HG03175 (cell line): ENCODE results near the gene IL36B.

ENCODE experiments used
- ATAC-seq: cut with Tn5 transposase; IDR thresholded peaks from one replicate; pipeline ENCODE4 v1.9.1; 2021; ENCODE audit warnings: mild to moderate bottlenecking, moderate library complexity; ENCODE audit not compliant: unreplicated experiment

IL36B gene

DNA sequence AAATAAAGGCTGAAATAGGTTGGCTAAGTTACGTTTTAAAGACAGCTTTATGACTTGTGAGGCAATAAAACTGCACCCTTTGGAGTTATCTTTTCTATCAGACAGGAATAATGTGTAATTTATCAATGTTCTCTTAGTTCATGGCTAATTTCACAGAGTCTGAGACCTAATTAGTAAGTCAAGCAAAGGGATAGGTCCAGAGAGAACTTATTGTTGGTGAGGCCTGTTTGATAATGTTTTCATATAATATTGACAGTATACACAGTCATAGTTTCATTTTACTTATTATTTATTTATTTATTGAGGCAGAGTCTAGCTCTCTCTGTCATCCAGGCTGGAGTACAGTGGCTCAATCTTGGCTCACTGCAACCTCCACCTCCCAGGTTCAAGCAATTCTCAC is 4.5 kb upstream of the IL36B start:
- ATAC-seq, result no peak

DNA sequence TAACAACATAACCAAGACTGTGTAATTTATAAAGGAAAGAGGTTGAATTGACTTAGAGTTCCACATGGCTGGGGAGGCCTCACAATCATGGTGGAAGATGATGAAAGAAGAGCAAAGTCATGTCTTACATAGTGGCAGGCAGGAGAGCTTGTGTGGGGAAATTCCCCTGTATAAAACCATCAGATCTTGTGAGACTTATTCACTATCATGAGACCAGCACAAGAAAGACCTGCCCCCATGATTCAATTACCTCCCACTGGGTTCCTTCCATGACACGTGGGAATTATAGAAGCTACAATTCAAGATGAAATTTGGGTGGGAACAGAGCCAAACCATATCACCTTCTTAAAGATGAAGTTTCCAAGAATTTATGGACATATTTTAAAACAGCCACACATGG is 3.9 kb upstream of the IL36B start:
- ATAC-seq, result no peak

DNA sequence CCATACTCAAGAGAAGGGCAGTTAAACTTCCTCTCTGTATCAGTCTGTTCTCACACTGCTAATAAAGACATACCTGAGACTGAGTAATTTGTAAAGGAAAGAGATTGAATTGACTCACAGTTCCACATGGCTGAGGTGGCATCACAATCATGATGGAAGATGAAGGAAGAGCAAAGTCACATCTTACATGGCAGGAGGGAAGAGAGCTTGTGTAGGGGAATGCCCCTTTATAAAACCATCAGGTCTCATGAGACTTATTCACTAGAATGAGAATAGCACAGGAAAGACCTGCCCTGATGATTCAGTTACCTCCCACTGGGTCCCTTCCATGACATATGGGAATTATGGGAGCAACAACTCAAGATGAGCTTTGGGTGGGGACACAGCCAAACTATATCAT is 1.4 kb upstream of the IL36B start:
- ATAC-seq, result no peak

DNA sequence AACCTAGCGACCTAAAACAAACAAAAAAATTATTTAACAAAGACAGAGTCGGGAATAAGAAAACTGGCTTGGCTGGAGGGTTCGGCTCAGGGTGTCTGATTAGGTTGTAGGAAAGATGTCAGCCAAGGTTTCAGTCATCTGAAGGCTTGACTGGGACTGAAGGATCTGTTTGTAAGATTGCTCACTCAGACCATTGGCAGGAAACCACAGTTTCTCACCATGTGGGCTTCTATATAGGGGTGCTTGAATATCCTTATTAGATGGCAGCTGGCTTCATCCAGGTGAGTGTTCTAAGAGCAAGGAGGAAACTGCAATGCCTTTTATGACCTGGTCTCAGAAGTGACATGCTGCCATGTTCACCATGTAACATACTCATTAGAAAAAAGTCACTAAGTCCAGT is 999 bp upstream of the IL36B start:
- ATAC-seq, result no peak

DNA sequence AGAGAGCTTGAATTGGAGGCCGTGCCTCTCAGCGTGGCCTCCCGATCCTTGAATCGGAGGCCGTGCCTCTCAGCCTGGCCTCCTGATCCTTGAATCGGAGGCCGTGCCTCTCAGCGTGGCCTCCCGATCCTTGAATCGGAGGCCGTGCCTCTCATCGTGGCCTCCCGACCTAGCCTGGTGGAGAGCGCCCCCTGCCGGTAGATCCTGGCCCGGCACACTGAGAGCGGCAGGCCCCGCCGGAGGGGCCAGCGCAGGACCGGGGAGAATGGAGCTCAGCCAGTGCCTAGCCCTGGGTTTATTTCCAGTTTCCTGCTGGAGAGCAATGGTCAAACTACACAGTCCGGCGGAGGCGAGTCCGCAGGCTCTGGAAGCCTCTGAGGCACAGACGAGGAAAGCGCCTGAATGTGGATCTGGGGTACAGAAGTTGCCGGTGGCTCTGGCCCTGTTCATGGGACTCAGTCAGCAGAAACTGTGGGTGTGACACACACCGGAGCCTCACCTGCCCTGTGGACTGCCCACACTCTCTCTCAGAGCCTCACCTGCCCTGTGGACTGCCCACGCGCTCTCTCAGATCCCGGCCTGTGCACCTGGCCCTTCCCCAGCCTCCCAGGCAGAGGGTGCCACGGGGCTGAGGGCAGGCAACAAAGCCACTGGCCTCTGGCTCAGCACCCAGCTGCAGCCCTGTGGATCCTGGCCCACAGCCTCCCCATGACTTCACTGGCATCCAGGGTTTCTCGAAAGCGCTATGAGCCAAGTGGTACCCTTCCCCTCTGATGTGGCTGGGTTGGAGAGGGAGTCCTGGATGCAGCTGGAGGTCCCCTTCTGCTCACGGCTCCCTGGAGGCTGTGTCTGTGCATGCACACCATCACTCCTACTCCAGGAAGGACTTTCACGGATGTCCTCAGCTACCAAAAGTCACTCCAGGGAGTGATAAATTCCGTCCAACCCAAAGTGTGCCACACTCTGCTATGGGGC is 1.5 kb downstream of the IL36B start:
- ATAC-seq, result no peak

DNA sequence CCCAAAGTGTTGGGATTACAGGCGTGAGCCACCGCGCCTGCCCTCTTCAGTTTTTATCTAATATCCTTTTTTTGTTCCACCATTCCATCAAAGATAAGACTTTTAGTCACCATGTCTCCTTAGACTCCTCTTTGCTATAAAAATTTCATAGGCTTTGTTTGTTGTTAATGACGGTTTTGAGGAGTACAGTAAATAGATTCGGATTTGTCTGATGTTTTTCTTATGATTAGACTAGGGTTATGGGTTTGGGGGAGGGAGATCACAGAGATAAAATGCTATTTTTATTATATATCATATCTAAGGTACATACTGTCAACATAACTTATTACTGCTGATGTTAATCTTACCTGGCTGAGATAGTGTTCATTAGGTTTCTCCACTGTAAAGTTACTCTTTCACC is 6.2 kb downstream of the IL36B start:
- ATAC-seq, result no peak

DNA sequence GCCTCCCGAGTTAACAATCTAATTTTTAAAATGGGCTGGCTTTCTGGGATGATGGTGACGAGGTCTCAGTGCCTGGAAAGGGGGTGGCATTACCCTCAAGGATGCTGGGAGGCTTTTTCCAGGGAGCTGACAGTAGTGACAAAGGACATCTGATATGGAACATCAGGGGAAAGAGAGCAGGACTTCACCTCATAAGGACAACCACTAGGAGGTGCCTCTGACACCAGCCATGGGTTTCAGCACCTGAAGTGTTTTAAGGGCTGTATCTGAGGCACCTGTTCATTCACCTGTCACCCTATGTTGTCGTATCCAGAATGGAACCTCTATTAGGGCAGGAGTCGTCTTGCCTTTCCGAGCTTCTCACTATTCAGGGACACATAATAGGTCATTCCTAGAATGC is 10.8 kb downstream of the IL36B start:
- no peak for ATAC-seq

DNA sequence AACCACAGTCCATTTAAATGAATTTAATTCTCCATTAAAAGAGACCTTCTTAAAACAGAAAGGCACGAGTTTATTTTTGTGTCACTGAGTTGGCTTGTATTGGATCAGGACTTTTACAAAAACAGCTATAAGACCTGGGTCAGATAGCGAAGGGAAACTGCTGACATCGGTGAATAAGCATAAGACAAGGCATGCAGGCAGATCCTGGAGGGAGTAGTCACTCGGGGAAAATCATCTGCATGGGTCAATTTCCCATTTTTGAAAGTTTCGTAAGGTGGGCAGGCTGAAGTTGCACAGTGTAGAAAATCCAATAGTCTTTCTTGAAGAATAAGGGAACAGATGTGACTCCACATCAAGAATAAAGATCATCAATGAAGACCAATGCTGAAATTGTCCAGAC is 12.9 kb downstream of the IL36B start:
- ATAC-seq, result no peak

DNA sequence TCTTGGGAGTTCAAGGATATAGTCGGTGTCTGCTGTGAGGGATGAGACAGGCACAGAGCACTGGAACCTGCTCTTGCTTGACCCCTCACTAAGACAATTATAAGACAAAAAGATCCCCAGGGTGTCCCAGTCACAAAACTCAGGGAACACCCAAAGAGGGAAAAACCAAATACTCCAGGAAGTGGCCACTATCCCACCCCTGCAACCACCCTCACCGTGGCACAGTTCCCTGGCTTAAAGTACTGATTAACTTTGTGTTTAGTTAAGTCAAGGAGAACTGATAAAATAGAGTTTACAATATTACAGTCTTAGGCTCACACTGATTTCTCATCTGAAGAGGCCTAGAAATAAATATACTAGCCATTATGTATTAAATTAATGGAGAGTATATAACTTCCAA is 13.5 kb downstream of the IL36B start:
- ATAC-seq, result no peak

DNA sequence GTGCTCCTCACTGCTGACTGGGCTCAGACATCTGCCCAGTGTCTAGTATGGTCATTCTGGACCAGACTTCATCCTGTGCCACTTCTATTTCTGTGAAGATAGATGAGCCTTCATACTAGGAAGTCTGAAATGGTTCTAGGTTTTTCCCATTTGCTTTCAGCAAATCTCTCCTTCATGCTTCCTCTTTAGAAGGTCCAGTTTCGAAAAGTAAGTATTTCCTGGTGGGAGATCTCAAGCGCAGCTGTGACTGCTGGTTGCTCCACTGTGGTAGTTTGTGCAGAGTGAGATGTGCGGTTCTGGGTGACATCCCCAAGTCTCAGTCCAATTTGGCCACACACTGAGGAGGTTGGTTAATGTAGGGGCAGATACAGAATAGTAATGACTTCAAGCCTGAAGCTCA is 14.4 kb downstream of the IL36B start:
- ATAC-seq, result no peak

DNA sequence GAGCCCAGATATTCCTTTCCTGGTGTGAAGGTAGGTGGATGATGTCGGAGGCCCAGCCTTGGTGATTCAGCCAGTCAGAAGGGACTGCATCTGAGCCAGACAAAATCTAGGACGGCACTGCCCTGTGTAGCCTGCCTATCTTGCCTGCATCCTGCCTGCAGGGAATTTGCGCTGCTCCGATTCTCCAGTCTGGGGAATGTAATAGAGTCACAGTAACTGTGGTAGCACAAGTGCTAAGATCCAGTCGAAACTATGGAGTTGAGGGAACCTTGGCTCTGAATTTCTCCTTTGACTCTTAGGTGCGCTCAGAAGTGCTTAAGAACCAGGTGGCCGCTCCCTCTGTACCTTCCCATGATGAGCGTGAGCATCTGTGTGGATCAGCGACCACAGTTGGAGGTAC is 15.9 kb downstream of the IL36B start:
- no peak for ATAC-seq

DNA sequence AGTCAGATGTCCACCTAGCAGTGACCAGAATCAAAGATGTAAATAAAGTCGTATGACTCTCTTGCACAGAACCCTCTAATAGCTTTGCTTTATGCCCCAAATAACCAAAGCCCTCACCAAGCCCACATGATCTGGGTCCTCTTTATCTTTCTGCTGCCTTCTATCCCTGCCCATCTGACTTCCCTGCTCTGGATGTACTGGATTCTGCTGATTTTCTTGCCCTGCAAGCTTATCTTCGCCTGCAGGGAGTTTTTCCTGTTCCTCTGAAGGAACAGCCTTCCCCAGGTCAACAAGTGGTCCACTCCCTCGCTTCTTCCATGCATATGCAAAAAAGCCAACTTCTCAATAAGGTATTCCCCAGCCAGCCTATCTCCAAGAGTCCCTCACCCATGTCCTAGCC is 18.7 kb downstream of the IL36B start:
- no peak for ATAC-seq

DNA sequence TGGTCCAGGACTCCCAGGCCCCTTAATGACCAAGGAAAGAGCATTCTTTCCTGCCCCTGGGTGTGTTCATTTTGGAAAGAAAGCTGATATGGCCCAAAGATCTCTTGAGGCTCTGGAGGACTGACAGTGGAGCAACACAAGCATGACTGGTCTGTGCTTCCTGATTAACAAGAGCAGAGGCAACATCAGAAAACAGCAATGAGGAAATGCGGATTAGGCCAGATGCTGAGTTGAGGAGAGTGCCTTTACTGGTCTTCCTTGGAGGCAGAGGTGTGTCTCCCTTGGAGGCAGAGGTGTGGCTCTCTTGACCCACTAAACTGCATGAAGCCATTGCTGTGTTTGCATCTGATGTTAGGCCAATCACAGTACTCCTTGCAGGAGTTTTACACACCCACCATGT is 19.9 kb downstream of the IL36B start:
- ATAC-seq, result no peak

DNA sequence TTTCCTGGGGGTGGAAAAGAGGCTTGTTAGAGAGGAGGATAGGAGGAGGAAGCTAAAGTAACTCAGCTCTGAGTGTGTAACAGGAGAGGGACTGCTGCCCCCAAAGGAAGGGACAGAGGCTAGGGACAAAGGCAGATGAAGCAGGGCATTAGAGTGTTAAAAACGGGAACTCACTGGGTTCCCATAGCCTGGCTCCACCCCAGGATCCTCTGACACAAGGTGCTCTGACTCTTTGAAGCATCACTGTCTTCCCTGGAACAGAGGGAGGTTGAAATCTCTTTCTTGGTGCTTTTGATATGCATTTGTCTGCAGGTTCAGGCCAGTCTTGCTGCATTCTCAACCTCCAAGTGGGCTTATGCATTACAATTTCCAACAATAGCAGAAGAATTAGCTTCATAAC is 24.6 kb downstream of the IL36B start:
- ATAC-seq, result no peak

DNA sequence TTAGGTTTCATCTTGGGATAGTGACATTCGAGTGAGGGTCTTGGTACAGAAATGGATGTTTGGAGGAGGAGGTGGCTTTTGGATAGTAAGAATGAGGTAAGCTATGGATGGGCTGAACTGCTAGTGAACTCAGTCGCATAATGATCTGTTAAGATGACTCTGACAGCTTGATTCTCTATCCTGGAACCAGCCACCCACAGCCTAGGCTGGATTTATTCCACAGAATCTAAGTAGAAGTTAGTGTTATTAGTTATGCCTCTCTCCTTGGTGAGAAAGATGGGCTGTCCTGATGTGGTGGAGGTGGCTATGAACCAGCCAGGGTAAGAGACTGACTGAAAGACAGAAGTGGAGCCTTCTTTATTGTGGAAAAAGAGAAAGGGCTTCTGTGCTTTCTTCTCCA is 25.0 kb downstream of the IL36B start:
- ATAC-seq, result no peak

DNA sequence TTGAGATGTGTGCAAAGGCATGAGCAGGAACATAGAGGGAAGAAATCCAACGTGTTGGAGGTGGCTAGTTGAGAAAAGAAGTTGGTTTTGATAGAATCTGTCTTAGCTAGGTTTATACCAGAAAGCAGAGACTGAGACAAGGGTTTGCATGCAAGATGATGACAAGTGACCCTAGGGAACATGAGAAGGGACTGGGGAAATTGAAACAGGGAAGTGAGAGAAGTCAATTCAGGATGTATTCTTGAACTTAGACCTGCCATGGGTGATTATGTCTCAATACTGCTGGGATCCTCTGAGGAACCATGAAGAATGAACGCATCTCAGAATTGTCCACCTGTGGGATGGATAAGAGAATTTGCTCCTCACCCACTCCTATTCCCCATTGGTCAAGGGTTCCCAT is 26.9 kb downstream of the IL36B start:
- ATAC-seq, result no peak

DNA sequence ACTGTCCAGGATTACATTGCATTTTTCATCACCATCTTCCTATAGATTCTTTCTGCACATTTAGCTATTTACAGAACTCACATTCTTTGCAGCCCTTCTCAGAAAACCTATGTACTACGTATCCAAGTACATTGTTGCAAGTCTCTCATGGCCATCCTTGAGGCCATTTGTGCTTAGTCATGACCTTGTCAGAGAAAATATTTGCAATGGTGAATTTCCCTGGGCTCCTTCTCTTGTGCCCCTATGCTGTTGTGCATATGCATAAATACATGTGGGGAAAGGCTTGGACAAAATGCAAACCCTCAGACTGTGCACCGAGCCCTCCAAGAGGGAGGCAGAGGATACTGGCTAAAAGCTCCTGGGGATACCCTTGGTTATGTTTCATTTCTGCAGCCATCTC is 27.9 kb downstream of the IL36B start:
- ATAC-seq, result no peak

DNA sequence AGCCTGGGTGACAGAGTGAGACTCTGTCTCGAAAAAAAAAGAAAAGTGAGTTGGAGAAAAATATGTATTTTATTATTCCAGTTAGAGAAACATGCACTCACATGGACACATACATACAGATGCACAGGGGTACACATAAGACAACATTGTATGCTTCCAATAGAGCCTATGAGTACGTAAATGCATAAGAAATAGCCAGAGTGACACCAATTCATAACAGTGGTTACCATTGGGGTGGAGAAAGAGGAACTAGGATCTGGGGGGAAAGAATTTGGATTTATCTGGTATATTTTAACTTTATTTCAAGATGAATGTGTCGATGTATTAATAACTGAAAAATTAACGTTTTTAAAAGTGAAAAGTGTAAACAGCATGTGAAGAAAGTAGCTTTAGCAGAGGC is 31.4 kb downstream of the IL36B start:
- no peak for ATAC-seq

DNA sequence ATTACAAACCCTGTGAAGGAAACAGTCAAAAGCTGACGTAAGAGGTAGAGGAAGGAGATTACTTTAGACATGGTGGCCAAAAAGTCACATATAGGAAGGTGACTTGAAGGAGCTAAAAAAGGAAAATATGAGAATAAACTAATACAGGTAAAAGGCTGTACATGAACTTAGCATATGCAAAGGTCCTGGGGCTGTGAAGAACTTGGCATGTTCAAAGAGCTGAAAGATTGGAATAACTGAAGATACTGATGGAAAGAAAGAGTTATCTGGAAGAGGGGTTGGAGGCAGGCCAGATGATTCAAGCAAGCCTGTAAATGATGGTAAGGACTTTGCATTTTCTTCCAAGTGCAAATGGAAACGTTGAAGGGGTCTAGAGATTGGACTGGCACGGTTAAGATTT is 34.2 kb downstream of the IL36B start:
- ATAC-seq, result no peak

DNA sequence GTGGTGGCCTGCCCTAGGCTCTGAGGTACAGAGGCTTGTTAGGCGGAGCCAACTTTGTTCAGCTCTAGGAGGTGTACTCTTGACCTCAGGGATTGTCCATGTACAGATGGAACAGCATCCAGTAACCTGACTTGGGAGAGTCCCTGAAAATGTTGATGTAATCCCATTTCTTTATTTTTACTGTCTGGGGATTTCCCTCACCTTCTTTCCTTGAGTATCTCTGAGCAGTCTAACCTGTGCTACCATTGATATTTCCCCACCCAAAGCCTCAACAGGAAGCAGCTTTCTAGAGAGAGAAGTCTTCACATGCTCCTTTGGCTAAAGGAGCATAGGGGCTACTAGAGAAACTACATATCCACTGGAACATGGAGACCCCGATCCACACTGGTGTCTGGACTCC is 37.0 kb downstream of the IL36B start:
- ATAC-seq, result no peak

DNA sequence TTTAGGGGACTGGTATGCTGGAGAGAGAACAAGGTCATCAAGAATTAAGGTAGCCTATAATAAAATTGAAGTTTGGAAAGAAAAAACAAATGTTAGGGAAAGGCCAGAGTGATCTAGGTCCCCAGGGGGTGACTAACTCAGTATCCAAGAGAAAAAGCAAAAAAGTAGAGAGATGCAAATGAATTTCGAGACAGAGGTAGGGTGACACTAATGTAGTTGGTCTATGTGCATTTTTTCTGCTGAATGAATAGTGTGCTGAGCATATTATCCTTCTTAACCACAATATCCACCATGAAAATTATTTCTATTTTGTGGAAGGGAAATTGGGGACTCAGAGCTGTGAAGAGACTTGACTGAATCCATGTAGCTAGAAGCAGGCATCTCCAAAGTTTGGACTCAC is 37.6 kb downstream of the IL36B start:
- ATAC-seq, result no peak

DNA sequence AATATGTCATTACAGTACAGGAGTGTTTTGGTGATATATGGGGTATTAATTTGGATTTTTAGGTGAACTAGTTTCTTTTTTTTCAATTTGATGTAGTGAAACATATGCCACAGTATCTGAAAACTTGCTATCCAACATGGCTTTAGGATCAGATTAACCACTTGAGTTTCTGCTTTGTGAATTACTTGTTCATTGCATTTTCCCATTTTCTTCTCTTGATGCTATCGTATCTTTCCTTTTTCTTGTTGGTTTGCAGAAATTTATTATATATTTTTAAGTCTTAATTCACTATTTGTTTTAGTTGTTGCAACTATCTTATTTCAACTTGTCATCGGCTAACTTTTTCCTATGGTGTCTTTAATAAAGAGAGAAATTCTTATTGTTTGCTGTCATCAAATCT is 38.6 kb downstream of the IL36B start:
- ATAC-seq, result no peak

DNA sequence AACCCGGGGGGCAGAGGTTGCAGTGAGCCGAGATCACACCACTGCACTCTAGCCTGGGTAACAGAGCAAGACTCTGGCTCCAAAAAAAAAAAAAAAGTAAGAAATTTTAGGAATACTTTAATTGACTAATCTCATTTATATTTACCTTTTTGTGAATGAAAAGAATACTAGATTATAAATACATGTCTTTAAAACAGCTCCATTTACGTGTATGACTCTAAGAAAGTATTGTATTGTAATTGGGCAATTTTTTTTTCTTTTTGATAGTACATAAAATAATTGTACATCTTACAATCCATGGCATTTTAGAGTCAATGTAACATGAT is 39.4 kb downstream of the IL36B start:
- ATAC-seq, result no peak
